ENCODE measurements around the gene IQCF2.

DNA sequence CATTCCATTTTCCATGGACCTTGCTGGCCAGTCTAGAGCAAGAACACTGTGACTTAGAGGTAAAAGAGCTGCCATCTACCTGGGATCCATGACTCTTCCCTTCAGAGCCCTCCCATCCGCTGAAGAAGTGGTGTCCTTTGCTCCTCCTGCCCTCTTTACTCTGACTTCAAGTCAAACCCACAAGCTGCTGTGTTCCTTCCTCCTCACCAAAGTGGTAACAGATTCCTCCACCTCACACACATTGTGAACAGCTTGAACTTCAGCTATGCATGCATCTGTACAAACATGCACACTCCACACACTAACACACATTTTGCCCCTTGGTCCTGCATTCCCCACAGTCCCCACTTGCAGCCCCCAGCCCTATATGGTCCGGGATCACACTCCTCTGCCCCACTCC is 13.0 kb downstream of the IQCF2 start:
- TF ChIP-seq CTCF (IDR thresholded peaks at IDR 0.05; ENCODE audit: poor library complexity, severe bottlenecking) (no peak), EZH2 (IDR thresholded peaks at IDR 0.05; ENCODE audit: borderline replicate concordance, insufficient read depth, low read length, poor library complexity, severe bottlenecking) (no peak), EP300 (conservative IDR thresholded peaks at IDR 0.05; ENCODE audit: poor library complexity, severe bottlenecking) (no peak), POLR2AphosphoS5 (IDR thresholded peaks at IDR 0.05) (no peak), SMC3 (conservative IDR thresholded peaks at IDR 0.05; ENCODE audit: poor library complexity) (no peak), TAF1 (IDR thresholded peaks at IDR 0.05; ENCODE audit: low read depth) (no peak), RAD21 (conservative IDR thresholded peaks at IDR 0.05) (no peak), MXI1 (conservative IDR thresholded peaks at IDR 0.05; ENCODE audit: poor library complexity, severe bottlenecking) (no peak)
- TF ChIP-seq, protein P1, sequence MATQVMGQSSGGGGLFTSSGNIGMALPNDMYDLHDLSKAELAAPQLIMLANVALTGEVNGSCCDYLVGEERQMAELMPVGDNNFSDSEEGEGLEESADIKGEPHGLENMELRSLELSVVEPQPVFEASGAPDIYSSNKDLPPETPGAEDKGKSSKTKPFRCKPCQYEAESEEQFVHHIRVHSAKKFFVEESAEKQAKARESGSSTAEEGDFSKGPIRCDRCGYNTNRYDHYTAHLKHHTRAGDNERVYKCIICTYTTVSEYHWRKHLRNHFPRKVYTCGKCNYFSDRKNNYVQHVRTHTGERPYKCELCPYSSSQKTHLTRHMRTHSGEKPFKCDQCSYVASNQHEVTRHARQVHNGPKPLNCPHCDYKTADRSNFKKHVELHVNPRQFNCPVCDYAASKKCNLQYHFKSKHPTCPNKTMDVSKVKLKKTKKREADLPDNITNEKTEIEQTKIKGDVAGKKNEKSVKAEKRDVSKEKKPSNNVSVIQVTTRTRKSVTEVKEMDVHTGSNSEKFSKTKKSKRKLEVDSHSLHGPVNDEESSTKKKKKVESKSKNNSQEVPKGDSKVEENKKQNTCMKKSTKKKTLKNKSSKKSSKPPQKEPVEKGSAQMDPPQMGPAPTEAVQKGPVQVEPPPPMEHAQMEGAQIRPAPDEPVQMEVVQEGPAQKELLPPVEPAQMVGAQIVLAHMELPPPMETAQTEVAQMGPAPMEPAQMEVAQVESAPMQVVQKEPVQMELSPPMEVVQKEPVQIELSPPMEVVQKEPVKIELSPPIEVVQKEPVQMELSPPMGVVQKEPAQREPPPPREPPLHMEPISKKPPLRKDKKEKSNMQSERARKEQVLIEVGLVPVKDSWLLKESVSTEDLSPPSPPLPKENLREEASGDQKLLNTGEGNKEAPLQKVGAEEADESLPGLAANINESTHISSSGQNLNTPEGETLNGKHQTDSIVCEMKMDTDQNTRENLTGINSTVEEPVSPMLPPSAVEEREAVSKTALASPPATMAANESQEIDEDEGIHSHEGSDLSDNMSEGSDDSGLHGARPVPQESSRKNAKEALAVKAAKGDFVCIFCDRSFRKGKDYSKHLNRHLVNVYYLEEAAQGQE (IDR thresholded peaks at IDR 0.05; ENCODE audit: borderline replicate concordance), result no peak
